Left ventricle myocardium superior (tissue), 1 donor: ENCODE measurements around the gene TPD52L3. TPM values are rescaled to one million over a fixed set of nuclear protein-coding genes. Genes with fewer than 3 reads are reported as not detected.

Source experiments
- total RNA-seq: library from RNA; stranded (reverse); fragmentation: NEBNext Ultra II Directional; extraction: Animal tissue kit (Norgen Biotek cat#: 25700); gene quantifications from one replicate; pipeline ENCODE4 v1.2.1, GENCODE V29; 2021
- donor health status: DM: no; HTN: yes; CAD: no; lungs with severe emphysema.

TPD52L3 gene
- total RNA-seq, 1 donor from 2014 or later: not detected

Other genes starting within 250 kb of the TPD52L3 start
- gene IL33, start 112.6 kb upstream of the TPD52L3 start, total RNA-seq: 16.8 TPM
- gene UHRF2, start 84.8 kb downstream of the TPD52L3 start, total RNA-seq: 19.0 TPM